ENCODE results near the gene MICU1. TPM values are rescaled to one million over a fixed set of nuclear protein-coding genes. Genes with fewer than 3 reads are reported as not detected.

Gene MICU1
- total and polyA plus RNA-seq, 2 of the 13 experiments (the other 11 are each of a cell fraction or from before 2014, with no cell fraction given): 32.5 to 56.1 TPM

- TF ChIP-seq ATF4 (CRISPR knock-in tag; IDR thresholded peaks at IDR 0.05) (peak in 1 of 2 experiments; percentile 35; a peak in 1 of 4 replicates), MEF2D (CRISPR knock-in tag; IDR thresholded peaks at IDR 0.05) (0 out of 2 replicates have a peak, but pooled peaks have one; percentile 37), ZKSCAN8 (CRISPR knock-in tag; IDR thresholded peaks at IDR 0.05; ENCODE audit: borderline replicate concordance) (no peak), JUNB (CRISPR knock-in tag; IDR thresholded peaks at IDR 0.05; ENCODE audit: borderline replicate concordance) (no peak), EED (CRISPR knock-in tag; IDR thresholded peaks at IDR 0.05) (0 out of 2 replicates have a peak, but pooled peaks have one; percentile 56), ZNF510 (CRISPR knock-in tag; IDR thresholded peaks at IDR 0.05; ENCODE audit: low read depth) (no peak), FOSL2 (CRISPR knock-in tag; IDR thresholded peaks at IDR 0.05) (peak; percentile 43; the same call in 1 of the 2 replicates), ZIK1 (CRISPR knock-in tag; IDR thresholded peaks at IDR 0.05; ENCODE audit: borderline replicate concordance, low read depth) (no peak), THRA (CRISPR knock-in tag; IDR thresholded peaks at IDR 0.05; ENCODE audit: borderline replicate concordance) (no peak), BCL3 (CRISPR knock-in tag; IDR thresholded peaks at IDR 0.05) (no peak), ZBTB4 (CRISPR knock-in tag; IDR thresholded peaks at IDR 0.05; ENCODE audit: borderline replicate concordance) (no peak), MEIS1 (CRISPR knock-in tag; IDR thresholded peaks at IDR 0.05; ENCODE audit: borderline replicate concordance) (no peak), ZBTB38 (CRISPR knock-in tag; IDR thresholded peaks at IDR 0.05) (peak; percentile 89), ZNF335 (CRISPR knock-in tag; IDR thresholded peaks at IDR 0.05) (no peak), BRCA1 (CRISPR knock-in tag; IDR thresholded peaks at IDR 0.05) (no peak), ZNF333 (CRISPR knock-in tag; IDR thresholded peaks at IDR 0.05; ENCODE audit: borderline replicate concordance) (no peak), BRF2 (CRISPR knock-in tag; IDR thresholded peaks at IDR 0.05) (no peak), SCMH1 (CRISPR knock-in tag; IDR thresholded peaks at IDR 0.05; ENCODE audit: borderline replicate concordance) (no peak), HDAC1 (CRISPR knock-in tag; IDR thresholded peaks at IDR 0.05) (no peak)
Measured at GRCh38 chr10:72322280-72323058, 303.4 kb downstream of the MICU1 start (continued).

Measured in HepG2 (cell line).